ENCODE data around the gene MCM3. TPM values are rescaled to one million over a fixed set of nuclear protein-coding genes. Genes with fewer than 3 reads are reported as not detected.

The MCM3 gene
- polyA plus RNA-seq, 3 donors, result 10.7 to 15.3 (median 12.1) TPM

GRCh38 chr6:52271852-52272460 lies 12.6 kb downstream of the MCM3 start:
- H3K4me2 ChIP-seq (replicated peaks; ENCODE audit: extremely low read depth, low read length, poor library complexity, severe bottlenecking), result no peak overlapping the region
- Mint-ChIP-seq H3K4me1 (no peaks in the 10 kb centered on the region), H3K9me3 (no peaks in the 10 kb centered on the region), H3K27me3 (ENCODE audit: low read depth in 3 of 3) (no peaks in the 10 kb centered on the region), H3K27ac (no peak overlapping the region), H3K36me3 (peaks cover 75 to 90% of the 10 kb centered on the region in 2 donors), H3K4me3 (no peak overlapping the region)
- H3K36me3 ChIP-seq (replicated peaks in 1 of 2; ENCODE audit: control insufficient read depth in 1 of 2, insufficient read depth in 2 of 2, low read length in 2 of 2), result peaks cover 84 to 98% of the 10 kb centered on the region in 2 donors
- no peaks in the 10 kb centered on the region for H4K20me1 ChIP-seq (ENCODE audit: insufficient read depth, low read length)
- TF ChIP-seq, protein P1, sequence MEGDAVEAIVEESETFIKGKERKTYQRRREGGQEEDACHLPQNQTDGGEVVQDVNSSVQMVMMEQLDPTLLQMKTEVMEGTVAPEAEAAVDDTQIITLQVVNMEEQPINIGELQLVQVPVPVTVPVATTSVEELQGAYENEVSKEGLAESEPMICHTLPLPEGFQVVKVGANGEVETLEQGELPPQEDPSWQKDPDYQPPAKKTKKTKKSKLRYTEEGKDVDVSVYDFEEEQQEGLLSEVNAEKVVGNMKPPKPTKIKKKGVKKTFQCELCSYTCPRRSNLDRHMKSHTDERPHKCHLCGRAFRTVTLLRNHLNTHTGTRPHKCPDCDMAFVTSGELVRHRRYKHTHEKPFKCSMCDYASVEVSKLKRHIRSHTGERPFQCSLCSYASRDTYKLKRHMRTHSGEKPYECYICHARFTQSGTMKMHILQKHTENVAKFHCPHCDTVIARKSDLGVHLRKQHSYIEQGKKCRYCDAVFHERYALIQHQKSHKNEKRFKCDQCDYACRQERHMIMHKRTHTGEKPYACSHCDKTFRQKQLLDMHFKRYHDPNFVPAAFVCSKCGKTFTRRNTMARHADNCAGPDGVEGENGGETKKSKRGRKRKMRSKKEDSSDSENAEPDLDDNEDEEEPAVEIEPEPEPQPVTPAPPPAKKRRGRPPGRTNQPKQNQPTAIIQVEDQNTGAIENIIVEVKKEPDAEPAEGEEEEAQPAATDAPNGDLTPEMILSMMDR (IDR thresholded peaks at IDR 0.05), result no peak
- no peak overlapping the region for H3K9ac ChIP-seq (ENCODE audit: insufficient read depth, low read length, poor library complexity, severe bottlenecking)
- no peaks in the 10 kb centered on the region for H3K9me3 ChIP-seq (replicated peaks in 1 of 2; ENCODE audit: control insufficient read depth in 1 of 2, insufficient read depth in 1 of 2, low read length in 2 of 2)
- DNase-seq, result no peak
- 88% methylated on average over 4 of the region's 9 CpGs for WGBS (ENCODE audit: insufficient coverage)
- H3K4me1 ChIP-seq (ENCODE audit: control insufficient read depth in 1 of 2, insufficient read depth in 2 of 2, low read length in 2 of 2), result no peaks in the 10 kb centered on the region
- H2AFZ ChIP-seq (ENCODE audit: insufficient read depth, low read depth, low read length, poor library complexity, severe bottlenecking), result no peak overlapping the region
- intact Hi-C loops (cut with micrococcal nuclease), result no loop called here
- no peak overlapping the region for H3K27ac ChIP-seq (ENCODE audit: low read depth in 1 of 2, low read length in 2 of 2)
- H3K4me3 ChIP-seq (replicated peaks in 1 of 3; ENCODE audit: low read depth in 2 of 3, low read length in 3 of 3), result no peak overlapping the region
- H3K79me2 ChIP-seq (ENCODE audit: insufficient read depth, low read length), result peaks cover 7% of the 10 kb centered on the region
- no peaks in the 10 kb centered on the region for H3K27me3 ChIP-seq (ENCODE audit: control insufficient read depth in 2 of 2, insufficient read depth in 2 of 2, low read length in 2 of 2)

DNA sequence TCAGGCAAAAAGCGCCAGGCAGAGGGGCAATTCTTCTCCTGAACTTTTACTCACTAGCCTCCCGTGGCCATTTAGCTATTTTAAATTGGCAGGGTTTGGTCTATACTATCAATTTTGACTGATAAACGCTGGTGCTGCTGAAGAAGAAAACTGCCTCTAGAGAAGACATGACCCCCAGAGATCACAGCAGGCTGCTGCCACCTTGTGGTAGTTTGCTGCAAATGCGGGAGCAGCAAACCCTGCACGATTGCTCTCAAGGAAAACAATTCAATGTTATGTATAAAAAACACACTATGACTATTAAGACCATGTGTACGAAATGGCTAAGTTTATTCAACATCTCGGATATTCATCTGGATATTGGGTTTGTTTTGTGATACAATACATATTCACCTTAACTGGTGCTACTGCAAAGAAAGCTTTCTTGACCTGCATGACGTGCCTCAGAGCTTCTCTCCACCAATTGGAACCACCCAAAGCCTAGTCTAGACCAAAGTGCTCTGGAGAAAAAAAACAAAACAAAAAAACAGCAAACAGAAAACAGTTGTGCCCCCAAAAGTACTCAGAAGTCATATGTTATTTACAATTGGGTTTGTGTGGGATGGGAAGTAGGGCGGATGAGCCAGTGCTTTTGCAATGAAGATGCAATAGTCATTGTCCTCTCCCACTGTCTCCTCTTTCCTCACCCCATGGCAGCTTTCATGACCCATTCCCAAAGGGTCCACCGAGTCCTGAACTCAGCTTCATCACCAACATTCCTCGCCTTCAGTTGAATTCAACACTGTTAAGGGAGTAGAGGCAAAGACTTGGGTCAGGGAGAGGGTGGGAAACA lies 20.6 kb downstream of the MCM3 start:
- DNase-seq, result peak; percentile 20 to 54 (median 42)
- Histone ChIP-seq H3K9ac (ENCODE audit: insufficient read depth, low read length, poor library complexity, severe bottlenecking) (no peak overlapping the region), H3K4me3 (replicated peaks in 1 of 3; ENCODE audit: low read depth in 2 of 3, low read length in 3 of 3) (no peak overlapping the region), H3K4me1 (ENCODE audit: control insufficient read depth in 1 of 2, insufficient read depth in 2 of 2, low read length in 2 of 2) (no peaks in the 10 kb centered on the region), H2AFZ (ENCODE audit: insufficient read depth, low read depth, low read length, poor library complexity, severe bottlenecking) (no peak overlapping the region), H3K27me3 (ENCODE audit: control insufficient read depth in 2 of 2, insufficient read depth in 2 of 2, low read length in 2 of 2) (no peaks in the 10 kb centered on the region), H3K4me2 (replicated peaks; ENCODE audit: extremely low read depth, low read length, poor library complexity, severe bottlenecking) (no peak overlapping the region), H3K79me2 (ENCODE audit: insufficient read depth, low read length) (no peaks in the 10 kb centered on the region), H4K20me1 (ENCODE audit: insufficient read depth, low read length) (no peaks in the 10 kb centered on the region), H3K36me3 (replicated peaks in 1 of 2; ENCODE audit: control insufficient read depth in 1 of 2, insufficient read depth in 2 of 2, low read length in 2 of 2) (peaks cover 58 to 78% of the 10 kb centered on the region in 2 donors), H3K27ac (ENCODE audit: low read depth in 1 of 2, low read length in 2 of 2) (no peak overlapping the region), H3K9me3 (replicated peaks in 1 of 2; ENCODE audit: control insufficient read depth in 1 of 2, insufficient read depth in 1 of 2, low read length in 2 of 2) (no peaks in the 10 kb centered on the region)
- H3K36me3 Mint-ChIP-seq, result peaks cover 64 to 80% of the 10 kb centered on the region in 2 donors
- no peak overlapping the region for H3K4me3 Mint-ChIP-seq
- H3K4me1 Mint-ChIP-seq, result no peaks in the 10 kb centered on the region
- intact Hi-C loops (cut with micrococcal nuclease), result loop anchor here in 1 of 2 donors (10.0 kb wide), 1 partner anchor 1449 kb away; the partner anchor contains the start of gene TFAP2B
- peaks cover 0 to 2% (median 0%) of the 10 kb centered on the region in 7 donors for H3K9me3 Mint-ChIP-seq
- no peak overlapping the region for H3K27ac Mint-ChIP-seq
- TF ChIP-seq, protein P1 (IDR thresholded peaks at IDR 0.05), result peak; percentile 94
- H3K27me3 Mint-ChIP-seq (ENCODE audit: low read depth in 3 of 3), result no peaks in the 10 kb centered on the region
- WGBS (ENCODE audit: insufficient coverage), result no CpG with 5 or more reads among the region's 11 CpGs
